ENCODE data around the gene L3MBTL4.

DNA sequence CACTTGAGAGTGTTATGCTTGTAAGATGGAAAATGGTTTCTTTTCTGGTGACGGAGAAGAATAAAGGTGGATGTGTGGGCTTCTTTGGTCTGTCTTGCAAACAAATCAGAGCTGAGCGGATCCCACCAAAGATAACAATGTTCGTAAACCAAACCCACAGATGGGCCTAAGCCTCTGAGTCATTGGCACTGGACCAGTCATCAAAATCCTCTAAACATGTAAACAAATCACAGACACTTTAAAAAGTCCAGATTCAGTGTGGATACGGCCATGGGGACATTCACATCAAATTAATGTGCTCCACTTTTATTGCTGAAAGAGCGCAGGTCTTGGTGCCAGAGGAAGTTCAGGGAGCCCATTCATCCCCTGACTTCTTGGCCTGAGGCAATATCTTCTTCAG lies 458.9 kb downstream of the L3MBTL4 start:
- TF ChIP-seq EP300 (IDR thresholded peaks at IDR 0.05; ENCODE audit: borderline replicate concordance in 1 of 2, control insufficient read depth in 1 of 2, low read depth in 2 of 2, low read length in 2 of 2): no peak
- TF ChIP-seq, protein P1, sequence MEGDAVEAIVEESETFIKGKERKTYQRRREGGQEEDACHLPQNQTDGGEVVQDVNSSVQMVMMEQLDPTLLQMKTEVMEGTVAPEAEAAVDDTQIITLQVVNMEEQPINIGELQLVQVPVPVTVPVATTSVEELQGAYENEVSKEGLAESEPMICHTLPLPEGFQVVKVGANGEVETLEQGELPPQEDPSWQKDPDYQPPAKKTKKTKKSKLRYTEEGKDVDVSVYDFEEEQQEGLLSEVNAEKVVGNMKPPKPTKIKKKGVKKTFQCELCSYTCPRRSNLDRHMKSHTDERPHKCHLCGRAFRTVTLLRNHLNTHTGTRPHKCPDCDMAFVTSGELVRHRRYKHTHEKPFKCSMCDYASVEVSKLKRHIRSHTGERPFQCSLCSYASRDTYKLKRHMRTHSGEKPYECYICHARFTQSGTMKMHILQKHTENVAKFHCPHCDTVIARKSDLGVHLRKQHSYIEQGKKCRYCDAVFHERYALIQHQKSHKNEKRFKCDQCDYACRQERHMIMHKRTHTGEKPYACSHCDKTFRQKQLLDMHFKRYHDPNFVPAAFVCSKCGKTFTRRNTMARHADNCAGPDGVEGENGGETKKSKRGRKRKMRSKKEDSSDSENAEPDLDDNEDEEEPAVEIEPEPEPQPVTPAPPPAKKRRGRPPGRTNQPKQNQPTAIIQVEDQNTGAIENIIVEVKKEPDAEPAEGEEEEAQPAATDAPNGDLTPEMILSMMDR (IDR thresholded peaks at IDR 0.05 in 2 of 3, conservative IDR thresholded peaks at IDR 0.05 in 1 of 3; ENCODE audit: control insufficient read depth in 2 of 3, extremely low read depth in 1 of 3, insufficient read depth in 1 of 3, low read depth in 3 of 3, low read length in 3 of 3): no peak
- no peak for TF ChIP-seq SMC3 (IDR thresholded peaks at IDR 0.05; ENCODE audit: borderline replicate concordance, low read length)
- no peak for TF ChIP-seq TCF12 (IDR thresholded peaks at IDR 0.05; ENCODE audit: low read depth, low read length)
- TF ChIP-seq, protein P2, sequence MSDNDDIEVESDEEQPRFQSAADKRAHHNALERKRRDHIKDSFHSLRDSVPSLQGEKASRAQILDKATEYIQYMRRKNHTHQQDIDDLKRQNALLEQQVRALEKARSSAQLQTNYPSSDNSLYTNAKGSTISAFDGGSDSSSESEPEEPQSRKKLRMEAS (IDR thresholded peaks at IDR 0.05; ENCODE audit: low read depth, low read length): no peak
- TF ChIP-seq BCL11A (IDR thresholded peaks at IDR 0.05; ENCODE audit: low read depth, low read length): no peak
- TF ChIP-seq, protein P3, sequence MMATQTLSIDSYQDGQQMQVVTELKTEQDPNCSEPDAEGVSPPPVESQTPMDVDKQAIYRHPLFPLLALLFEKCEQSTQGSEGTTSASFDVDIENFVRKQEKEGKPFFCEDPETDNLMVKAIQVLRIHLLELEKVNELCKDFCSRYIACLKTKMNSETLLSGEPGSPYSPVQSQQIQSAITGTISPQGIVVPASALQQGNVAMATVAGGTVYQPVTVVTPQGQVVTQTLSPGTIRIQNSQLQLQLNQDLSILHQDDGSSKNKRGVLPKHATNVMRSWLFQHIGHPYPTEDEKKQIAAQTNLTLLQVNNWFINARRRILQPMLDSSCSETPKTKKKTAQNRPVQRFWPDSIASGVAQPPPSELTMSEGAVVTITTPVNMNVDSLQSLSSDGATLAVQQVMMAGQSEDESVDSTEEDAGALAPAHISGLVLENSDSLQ (IDR thresholded peaks at IDR 0.05): no peak
- no peak for TF ChIP-seq GATAD2B (conservative IDR thresholded peaks at IDR 0.05; ENCODE audit: low read depth)
- no peak for TF ChIP-seq EGR1 (IDR thresholded peaks at IDR 0.05; ENCODE audit: borderline replicate concordance in 1 of 2, low read depth in 2 of 2, low read length in 2 of 2)
